Epithelial cell of alveolus of lung (primary cell): Measurements from ENCODE around the gene DUSP1. TPM values are rescaled to one million over a fixed set of nuclear protein-coding genes. Genes with fewer than 3 reads are reported as not detected.

ENCODE experiments used
- total RNA-seq: library from RNA; depleted of rRNA; stranded (reverse); fragments of >200 nt; gene quantifications from 2 replicates; pipeline ENCODE4 v1.2.1, GENCODE V29; 2015

Gene DUSP1, protein sequence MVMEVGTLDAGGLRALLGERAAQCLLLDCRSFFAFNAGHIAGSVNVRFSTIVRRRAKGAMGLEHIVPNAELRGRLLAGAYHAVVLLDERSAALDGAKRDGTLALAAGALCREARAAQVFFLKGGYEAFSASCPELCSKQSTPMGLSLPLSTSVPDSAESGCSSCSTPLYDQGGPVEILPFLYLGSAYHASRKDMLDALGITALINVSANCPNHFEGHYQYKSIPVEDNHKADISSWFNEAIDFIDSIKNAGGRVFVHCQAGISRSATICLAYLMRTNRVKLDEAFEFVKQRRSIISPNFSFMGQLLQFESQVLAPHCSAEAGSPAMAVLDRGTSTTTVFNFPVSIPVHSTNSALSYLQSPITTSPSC
- total RNA-seq, result 207 and 269 TPM in 2 replicates

GRCh38 chr5:172770675-172771438, at the start of gene DUSP1:
Gene DUSP1 (minus strand): TSS chr5:172771195. CDS start chr5:172770952, 243 bp downstream.

Other genes with a start within 250 kb of the DUSP1 start
- 6.1 and 6.7 TPM in 2 replicates for gene NEURL1B, start 129.9 kb downstream of the DUSP1 start, total RNA-seq
- gene ERGIC1, start 63.1 kb upstream of the DUSP1 start, total RNA-seq, result 118 and 180 TPM in 2 replicates
- gene RPL26L1, start 188.2 kb upstream of the DUSP1 start, total RNA-seq, result 41.5 and 42.8 TPM in 2 replicates
- 95.8 and 185 TPM in 2 replicates for gene ATP6V0E1, start 212.6 kb upstream of the DUSP1 start, total RNA-seq